Spleen (tissue), 11 donors: Measurements from ENCODE around the gene POLD2. TPM values are rescaled to one million over a fixed set of nuclear protein-coding genes. Genes with fewer than 3 reads are reported as not detected.

ENCODE experiments used
- DNase-seq: peaks from one replicate; pipeline ENCODE4 v3.0.0-alpha.2; 2020
- H3K27ac ChIP-seq, 8 donors: fragments of 200-600 bp; sonication (generic) in 7 of 8; 1 replicate in 4 of 8; 2 replicates in 4 of 8; pipeline versions ENCODE4 v1.5.0 to v1.8.0; 2016 to 2021; ENCODE audit warnings: inconsistent platforms in 4 of 8, mild to moderate bottlenecking in 4 of 8, moderate library complexity in 1 of 8
- H3K27me3 ChIP-seq, 7 donors: fragments of 200-600 bp; sonication (generic) in 6 of 7; replicated peaks in 1 of 7; 1 replicate in 4 of 7; 2 replicates in 3 of 7; pipeline versions ENCODE4 v1.5.0 to v1.8.0; 2016 to 2021; ENCODE audit warnings: inconsistent platforms in 3 of 7, mild to moderate bottlenecking in 1 of 7
- H3K36me3 ChIP-seq, 6 donors: fragments of 200-600 bp; sonication (generic) in 5 of 6; 1 replicate in 4 of 6; 2 replicates in 2 of 6; pipeline versions ENCODE4 v1.5.0 to v1.8.0; 2016 to 2021; ENCODE audit warnings: inconsistent platforms in 2 of 6
- H3K4me1 ChIP-seq, 6 donors: fragments of 200-600 bp; sonication (generic) in 5 of 6; 1 replicate in 3 of 6; 2 replicates in 3 of 6; pipeline versions ENCODE4 v1.5.0 to v1.8.0; 2016 to 2021; ENCODE audit warnings: inconsistent platforms in 3 of 6
- H3K4me3 ChIP-seq, 8 donors: fragments of 200-600 bp; sonication (generic) in 7 of 8; 1 replicate in 4 of 8; 2 replicates in 4 of 8; pipeline versions ENCODE4 v1.5.0 to v1.8.0; 2016 to 2021; ENCODE audit warnings: inconsistent platforms in 4 of 8, mild to moderate bottlenecking in 4 of 8, moderate library complexity in 2 of 8
- H3K9me3 ChIP-seq, 8 donors: fragments of 200-600 bp; sonication (generic) in 7 of 8; 1 replicate in 4 of 8; 2 replicates in 4 of 8; pipeline versions ENCODE4 v1.5.0 to v1.8.0; 2016 to 2021; ENCODE audit warnings: inconsistent platforms in 4 of 8
- CTCF ChIP-seq, 11 experiments: fragments of 200-600 bp in 7 of 11; fragments of 450-650 bp in 4 of 11; sonication (generic) in 4 of 11; IDR thresholded peaks in 8 of 11; conservative IDR thresholded peaks in 3 of 11; 1 replicate in 7 of 11; 2 replicates in 4 of 11; pipeline versions ENCODE4 v1.4.0 to v1.8.0; 2016 to 2021; ENCODE audit warnings: antibody characterized with exemption in 11 of 11, inconsistent platforms in 4 of 11, mild to moderate bottlenecking in 1 of 11
- POLR2A ChIP-seq, 3 donors: fragments of 450-650 bp; IDR thresholded peaks; one replicate each; pipeline ENCODE4 v1.5.1; 2017; ENCODE audit warnings: antibody characterized with exemption in 3 of 3, mild to moderate bottlenecking in 1 of 3
- POLR2AphosphoS5 ChIP-seq, 3 donors: sonication (generic); formaldehyde crosslinking; IDR thresholded peaks; one replicate each; pipeline ENCODE4 v1.5.1; 2017; ENCODE audit warnings: antibody characterized with exemption in 3 of 3
- WGBS, 5 donors: extraction: QIAGEN DNeasy Blood & Tissue Kit in 3 of 5; methylation state at CpG; one replicate each; pipeline versions ENCODE4 v1.1.5 to v1.1.7; 2013 to 2018; 5-methylcytosine and 5-hydroxymethylcytosine counted together
- intact Hi-C: fragments of 100-400 bp; cut with DNase I; formaldehyde crosslinking; loops from one replicate; pipeline ENCODE4 v1.15.0; 2023; ENCODE audit warnings: low total_unique reads
- polyA plus RNA-seq, 3 donors: library from polyadenylated mRNA; stranded (reverse); fragments of 200-250 nt; gene quantifications; one replicate each; pipeline ENCODE4 v1.2.1, GENCODE V29; 2013
- total RNA-seq, 7 donors: library from RNA; depleted of rRNA in 3 of 7; stranded (reverse); fragments of >200 nt in 3 of 7; fragmentation: NEBNext Ultra II Directional in 4 of 7; extraction: Animal tissue kit (Norgen Biotek cat#: 25700) in 4 of 7; gene quantifications; one replicate each; pipeline versions ENCODE4 v1.1.0 to v1.2.1, GENCODE V29; 2016 to 2021
- donor health status: healthy with polysubstance abuse.
- donor health status: DM: no; HTN: no; CAD: no; lungs with moderate emphysema.
- donor health status: DM: no; HTN: no; CAD: no.
- donor health status: Bipolar disorder and iron deficiency.
- donor health status: healthy.
- donor health status: DM: no; HTN: no; CAD: no.
- donor health status: DM: yes; HTN: yes; CAD: no.

The POLD2 gene
- total and polyA plus RNA-seq, 10 donors, result 31.9 to 79.1 (median 49.3) TPM

GRCh38 chr7:44119829-44120380 is 3.4 kb downstream of the POLD2 start:
- DNase-seq, result peak; percentile 50
- H3K36me3 ChIP-seq, result peaks cover 0 to 70% (median 29%) of the 10 kb centered on the region in 6 donors
- H3K27ac ChIP-seq, result no peak overlapping the region
- H3K9me3 ChIP-seq, result no peaks in the 10 kb centered on the region
- H3K4me3 ChIP-seq, result no peak overlapping the region
- WGBS, 5 donors, result 89 to 95% (median 94%) methylated on average over 8 of the region's 8 CpGs
- intact Hi-C loops, result no loop called here
- peaks cover 9 to 41% (median 19%) of the 10 kb centered on the region in 6 donors for H3K4me1 ChIP-seq
- no peaks in the 10 kb centered on the region for H3K27me3 ChIP-seq
- TF ChIP-seq CTCF (IDR thresholded peaks at IDR 0.05 in 8 of 11, conservative IDR thresholded peaks at IDR 0.05 in 3 of 11), result no peak
- no peak for TF ChIP-seq POLR2A (IDR thresholded peaks at IDR 0.05)
- TF ChIP-seq POLR2AphosphoS5 (IDR thresholded peaks at IDR 0.05), result no peak

GRCh38 chr7:44117801-44118429 is 5.4 kb downstream of the POLD2 start:
- no peak overlapping the region for H3K4me3 ChIP-seq
- H3K36me3 ChIP-seq, result peaks cover 0 to 90% (median 46%) of the 10 kb centered on the region in 6 donors
- intact Hi-C loops, result no loop called here
- H3K4me1 ChIP-seq, result peaks cover 9 to 29% (median 13%) of the 10 kb centered on the region in 6 donors
- 83 to 93% (median 91%) methylated on average over 5 to 13 of the region's 13 CpGs for WGBS, 5 donors
- DNase-seq, result peak; percentile 54
- no peak overlapping the region for H3K27ac ChIP-seq
- no peaks in the 10 kb centered on the region for H3K9me3 ChIP-seq
- TF ChIP-seq CTCF (IDR thresholded peaks at IDR 0.05 in 8 of 11, conservative IDR thresholded peaks at IDR 0.05 in 3 of 11), result no peak
- no peak for TF ChIP-seq POLR2A (IDR thresholded peaks at IDR 0.05)
- TF ChIP-seq POLR2AphosphoS5 (IDR thresholded peaks at IDR 0.05), result no peak
- H3K27me3 ChIP-seq, result no peaks in the 10 kb centered on the region

- Histone ChIP-seq H3K27ac (no peak overlapping the region), H3K4me1 (peaks cover 1 to 20% (median 4%) of the 10 kb centered on the region in 6 donors), H3K27me3 (no peaks in the 10 kb centered on the region), H3K9me3 (no peaks in the 10 kb centered on the region), H3K4me3 (no peak overlapping the region), H3K36me3 (peaks cover 0 to 98% (median 50%) of the 10 kb centered on the region in 6 donors)
- intact Hi-C loops, result no loop called here
- WGBS, 5 donors, result 89 to 94% (median 90%) methylated on average over 18 to 25 of the region's 25 CpGs
- TF ChIP-seq CTCF (IDR thresholded peaks at IDR 0.05 in 8 of 11, conservative IDR thresholded peaks at IDR 0.05 in 3 of 11) (no peak), POLR2AphosphoS5 (IDR thresholded peaks at IDR 0.05) (no peak), POLR2A (IDR thresholded peaks at IDR 0.05) (no peak)
- DNase-seq, result peak; percentile 71
Observed at GRCh38 chr7:44116789-44117666, 6.3 kb downstream of the POLD2 start.
